GM12873 (cell line): ENCODE measurements around the gene TAF6.

ENCODE experiments used
- CTCF ChIP-seq: IDR thresholded peaks from 2 replicates; pipeline ENCODE4 v1.5.1; 2012; ENCODE audit warnings: low read depth, mild to moderate bottlenecking, moderate library complexity, low read length, control low read depth; ENCODE audit not compliant: insufficient read depth; ENCODE audit errors: missing control alignments

Gene TAF6

DNA sequence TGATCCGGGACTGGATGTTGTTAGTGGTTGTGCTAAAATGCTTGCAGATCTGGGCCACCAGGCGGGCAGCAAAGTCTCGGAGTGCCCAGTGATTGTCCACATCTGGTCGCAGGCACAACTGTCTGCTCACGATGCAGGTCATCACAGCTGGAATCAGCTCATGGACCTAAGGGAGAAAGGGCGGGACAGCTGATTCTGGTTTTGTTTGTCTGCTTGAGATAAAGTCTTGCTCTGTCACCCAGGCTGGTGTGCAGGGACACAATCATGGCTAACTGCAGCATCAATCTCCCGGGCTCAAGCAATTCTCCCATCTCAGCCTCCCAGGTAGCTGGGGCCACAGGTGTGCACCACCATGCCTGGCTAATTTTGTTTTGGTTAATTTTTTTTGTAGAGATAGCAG lies 8.0 kb downstream of the TAF6 start:
- no peak for TF ChIP-seq CTCF

DNA sequence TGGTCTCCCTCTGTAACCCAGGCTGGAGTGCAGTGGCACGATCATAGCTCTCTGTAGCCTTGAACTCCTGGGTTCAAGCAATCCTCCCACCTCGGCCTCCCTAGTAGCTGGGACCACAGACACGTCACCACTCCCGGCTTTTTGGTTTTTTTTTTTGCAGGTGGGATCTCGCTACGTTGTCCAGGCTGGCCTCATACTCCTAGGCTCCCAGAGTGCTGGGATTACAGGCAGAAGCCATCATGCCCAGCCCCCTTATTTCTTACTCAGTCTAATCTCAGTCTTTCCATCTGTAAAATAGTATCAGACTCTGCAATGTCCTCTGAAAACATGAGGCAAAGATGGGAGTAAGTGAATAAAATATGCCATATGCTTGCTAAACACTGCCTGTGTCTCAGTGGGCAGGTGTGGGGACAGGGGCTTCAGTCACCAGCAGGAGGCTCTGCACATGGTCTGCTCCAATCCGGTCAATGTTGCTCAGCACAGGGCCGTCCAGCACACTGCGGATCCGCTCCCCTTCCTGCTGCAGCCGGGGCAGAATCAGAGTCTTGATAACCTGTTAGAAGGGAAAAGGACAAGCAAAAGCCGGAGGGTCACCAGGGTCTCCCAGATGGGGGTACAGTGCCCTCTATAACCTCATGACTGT lies 9.5 kb downstream of the TAF6 start:
- TF ChIP-seq CTCF: no peak

DNA sequence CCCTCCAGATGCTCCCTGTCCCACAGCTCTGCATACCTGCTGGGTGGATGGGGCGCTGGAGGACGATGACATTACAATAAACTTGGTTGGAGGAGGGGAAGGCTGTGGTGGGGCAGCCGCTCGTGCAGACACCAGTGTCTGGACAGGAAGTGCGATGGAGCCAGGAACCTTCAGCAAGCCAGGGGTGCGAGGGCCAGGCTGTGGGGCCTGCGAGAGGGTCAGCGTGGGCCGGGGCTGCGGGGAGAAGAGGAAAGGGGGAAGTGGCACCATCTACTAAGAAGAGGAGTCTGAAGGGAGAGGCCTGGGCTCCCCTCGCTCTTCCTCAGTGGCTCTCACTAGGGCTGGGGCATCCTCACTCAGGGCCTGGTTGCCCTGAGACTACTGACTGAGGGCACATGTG lies 11.3 kb downstream of the TAF6 start:
- no peak for TF ChIP-seq CTCF

GRCh38 chr7:100107125-100107737 lies 11.9 kb downstream of the TAF6 start:
- TF ChIP-seq CTCF: no peak

- no peak for TF ChIP-seq CTCF
These were observed 12.5 kb downstream of the TAF6 start for GRCh38 chr7:100106633-100107032.

- TF ChIP-seq CTCF: no peak
These were observed 13.6 kb downstream of the TAF6 start for GRCh38 chr7:100105534-100105933.

DNA sequence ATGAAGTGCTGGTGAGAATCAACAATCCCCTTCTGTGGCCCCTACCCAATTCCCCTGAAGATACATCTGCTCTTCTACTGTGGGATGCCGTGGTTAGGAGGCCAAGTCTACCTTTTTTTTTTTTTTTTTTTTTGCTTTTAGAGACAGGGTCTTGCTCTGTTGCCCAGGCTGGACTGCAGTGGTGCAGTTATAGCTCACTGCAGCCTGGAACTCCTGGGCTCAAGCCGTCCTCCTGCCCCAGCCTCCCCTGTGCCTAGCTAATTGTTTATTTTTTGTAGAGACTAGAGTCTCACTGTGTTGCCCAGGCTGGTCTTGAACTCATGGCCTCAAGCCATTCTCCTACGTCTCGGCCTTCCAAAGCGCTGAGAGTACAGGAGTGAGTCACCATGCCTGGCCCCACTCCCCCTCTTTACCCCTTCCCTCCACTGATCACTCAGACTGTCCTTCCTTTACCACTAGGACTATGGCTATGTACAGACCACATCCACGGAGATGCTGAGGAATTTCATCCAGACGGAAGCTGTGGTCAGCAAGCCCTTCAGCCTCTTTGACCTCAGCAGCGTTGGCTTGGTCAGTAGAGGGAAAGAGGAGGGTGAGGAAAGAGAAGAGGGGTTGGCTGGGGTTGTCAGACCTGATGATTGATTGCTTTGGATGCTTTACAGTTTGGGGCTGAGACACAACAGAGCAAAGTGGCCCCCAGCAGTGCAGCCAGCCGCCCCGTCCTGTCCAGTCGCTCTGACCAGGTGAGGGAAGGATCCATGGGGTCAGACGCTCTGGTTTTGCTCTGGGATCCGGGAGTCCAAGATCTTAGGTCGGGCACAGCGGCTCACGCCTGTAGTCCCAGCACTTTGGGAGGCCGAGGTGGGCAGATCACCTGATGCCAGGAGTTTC lies 16.0 kb downstream of the TAF6 start:
- no peak for TF ChIP-seq CTCF
